Body of pancreas (tissue), 4 donors: ENCODE measurements around the gene WDR77. TPM values are rescaled to one million over a fixed set of nuclear protein-coding genes. Genes with fewer than 3 reads are reported as not detected.

Experiments
- ATAC-seq: fragments of 150-250 bp; one replicate; pipeline ENCODE4 v1.9.1; 2016
- DNase-seq, 4 donors: peaks; one replicate each; pipeline ENCODE4 v3.0.0-alpha.2; 2019
- H3K27ac ChIP-seq, 4 donors: fragments of 200-600 bp; sonication (generic); 1 replicate in 3 of 4; 2 replicates in 1 of 4; pipeline versions ENCODE4 v1.5.1 to v1.6.1; 2016 to 2019; ENCODE audit warnings: mild to moderate bottlenecking in 1 of 4, mixed read lengths in 1 of 4, moderate library complexity in 1 of 4
- H3K27me3 ChIP-seq, 2 donors: fragments of 200-600 bp; sonication (generic); one replicate each; pipeline ENCODE4 v1.6.0; 2016; ENCODE audit warnings: mild to moderate bottlenecking in 1 of 2
- H3K36me3 ChIP-seq, 2 donors: fragments of 200-600 bp; sonication (generic); replicated peaks in 1 of 2; 2 replicates each; pipeline ENCODE4 v1.5.1; 2016; ENCODE audit warnings: low read depth in 2 of 2; ENCODE audit not compliant: insufficient read depth in 1 of 2
- H3K4me1 ChIP-seq: fragments of 200-600 bp; sonication (generic); one replicate; pipeline ENCODE4 v1.6.0; 2016
- H3K4me3 ChIP-seq, 2 donors: fragments of 200-600 bp; sonication (generic); 1 replicate in 1 of 2; 2 replicates in 1 of 2; pipeline ENCODE4 v1.5.1; 2016 to 2019
- H3K9me3 ChIP-seq, 3 donors: fragments of 200-600 bp; sonication (generic); 1 replicate in 2 of 3; 2 replicates in 1 of 3; pipeline ENCODE4 v1.5.1; 2016
- POLR2A ChIP-seq, 3 donors: fragments of 450-650 bp; IDR thresholded peaks; one replicate each; pipeline ENCODE4 v1.6.1; 2016; ENCODE audit warnings: antibody characterized with exemption in 3 of 3, mild to moderate bottlenecking in 2 of 3
- WGBS, 2 donors: methylation state at CpG; one replicate each; pipeline ENCODE4 v1.1.5; 2017; 5-methylcytosine and 5-hydroxymethylcytosine counted together
- intact Hi-C: fragments of 100-400 bp; cut with DNase I; formaldehyde crosslinking; loops from one replicate; pipeline ENCODE4 v1.15.1; 2023
- total RNA-seq, 2 donors: library from RNA; depleted of rRNA; stranded (reverse); fragments of >200 nt; gene quantifications; one replicate each; pipeline ENCODE4 v1.1.0, GENCODE V29; 2016
- TF ChIP-seq, protein P1 (sequence below), 7 experiments: fragments of 450-650 bp in 4 of 7; fragments of 200-600 bp in 3 of 7; sonication (generic) in 3 of 7; IDR thresholded peaks; one replicate each; pipeline ENCODE4 v1.5.1; 2016 to 2019; ENCODE audit warnings: antibody characterized with exemption in 7 of 7

Gene WDR77
- total RNA-seq, 2 donors from 2014 or later, result 14.8 to 18.2 TPM

DNA sequence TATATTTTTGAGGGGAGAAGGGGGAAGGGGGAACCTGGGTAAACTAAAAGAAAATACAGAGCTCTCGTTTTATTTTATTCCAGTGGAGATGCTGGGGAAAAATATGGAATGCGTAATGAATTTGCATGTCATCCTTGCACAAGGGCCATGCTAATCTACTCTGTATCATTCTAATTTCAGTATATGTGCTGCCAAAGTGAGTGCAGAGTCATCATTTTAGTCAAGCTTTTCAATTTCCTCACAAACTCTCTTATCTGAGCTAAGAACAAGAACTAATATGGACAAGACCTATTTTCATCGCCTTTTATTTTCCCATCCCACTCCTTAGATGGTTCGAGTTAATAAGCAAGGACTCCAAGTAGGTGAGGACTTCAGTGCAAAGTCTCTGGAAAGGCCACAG, 41.2 kb upstream of the WDR77 start:
- intact Hi-C loops, result no loop called here
- H3K4me1 ChIP-seq, result no peaks in the 10 kb centered on the region
- TF ChIP-seq, protein P1, sequence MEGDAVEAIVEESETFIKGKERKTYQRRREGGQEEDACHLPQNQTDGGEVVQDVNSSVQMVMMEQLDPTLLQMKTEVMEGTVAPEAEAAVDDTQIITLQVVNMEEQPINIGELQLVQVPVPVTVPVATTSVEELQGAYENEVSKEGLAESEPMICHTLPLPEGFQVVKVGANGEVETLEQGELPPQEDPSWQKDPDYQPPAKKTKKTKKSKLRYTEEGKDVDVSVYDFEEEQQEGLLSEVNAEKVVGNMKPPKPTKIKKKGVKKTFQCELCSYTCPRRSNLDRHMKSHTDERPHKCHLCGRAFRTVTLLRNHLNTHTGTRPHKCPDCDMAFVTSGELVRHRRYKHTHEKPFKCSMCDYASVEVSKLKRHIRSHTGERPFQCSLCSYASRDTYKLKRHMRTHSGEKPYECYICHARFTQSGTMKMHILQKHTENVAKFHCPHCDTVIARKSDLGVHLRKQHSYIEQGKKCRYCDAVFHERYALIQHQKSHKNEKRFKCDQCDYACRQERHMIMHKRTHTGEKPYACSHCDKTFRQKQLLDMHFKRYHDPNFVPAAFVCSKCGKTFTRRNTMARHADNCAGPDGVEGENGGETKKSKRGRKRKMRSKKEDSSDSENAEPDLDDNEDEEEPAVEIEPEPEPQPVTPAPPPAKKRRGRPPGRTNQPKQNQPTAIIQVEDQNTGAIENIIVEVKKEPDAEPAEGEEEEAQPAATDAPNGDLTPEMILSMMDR (IDR thresholded peaks at IDR 0.05), result no peak
- no peak for TF ChIP-seq POLR2A (IDR thresholded peaks at IDR 0.05)
- H3K4me3 ChIP-seq, result no peak overlapping the region
- WGBS, 2 donors, result 70 to 78% methylated on average over 4 of the region's 4 CpGs
- H3K36me3 ChIP-seq, result no peaks in the 10 kb centered on the region
- DNase-seq (no peak), ATAC-seq (no peak)
- H3K9me3 ChIP-seq, result no peaks in the 10 kb centered on the region
- peak overlapping the region in 2 of 4 donors; percentile 4 to 65 for H3K27ac ChIP-seq
- no peaks in the 10 kb centered on the region for H3K27me3 ChIP-seq

DNA sequence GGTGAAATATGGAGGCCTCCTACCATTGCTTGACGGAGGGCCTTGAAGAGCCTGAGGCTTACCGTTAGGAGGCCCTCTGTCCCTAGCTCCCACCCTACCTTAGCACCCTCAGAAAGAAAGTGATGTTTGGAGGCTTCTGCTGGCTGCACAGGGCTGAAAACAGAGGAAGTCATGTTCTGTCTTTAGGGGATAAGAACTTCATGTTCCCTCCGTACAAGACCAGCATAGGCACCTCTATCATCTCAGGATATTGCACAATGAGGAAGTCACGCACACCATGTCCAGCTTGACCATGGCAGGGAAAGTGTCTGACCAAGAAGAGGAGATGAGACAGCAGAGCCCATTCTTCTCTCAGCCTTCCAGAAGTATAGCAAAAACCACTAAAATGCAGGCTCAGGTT, 40.5 kb upstream of the WDR77 start:
- Histone ChIP-seq H3K27me3 (no peaks in the 10 kb centered on the region), H3K9me3 (no peaks in the 10 kb centered on the region), H3K4me1 (no peaks in the 10 kb centered on the region), H3K36me3 (no peaks in the 10 kb centered on the region), H3K27ac (peak overlapping the region in 2 of 4 donors; percentile 33 to 72), H3K4me3 (no peak overlapping the region)
- intact Hi-C loops, result no loop called here
- ATAC-seq (no peak), DNase-seq (peak in 1 of 4 donors; percentile 76)
- TF ChIP-seq, protein P1 (IDR thresholded peaks at IDR 0.05), result no peak
- TF ChIP-seq POLR2A (IDR thresholded peaks at IDR 0.05), result peak in 1 of 3 donors; percentile 53
- 70 to 77% methylated on average over 3 to 4 of the region's 4 CpGs for WGBS, 2 donors

DNA sequence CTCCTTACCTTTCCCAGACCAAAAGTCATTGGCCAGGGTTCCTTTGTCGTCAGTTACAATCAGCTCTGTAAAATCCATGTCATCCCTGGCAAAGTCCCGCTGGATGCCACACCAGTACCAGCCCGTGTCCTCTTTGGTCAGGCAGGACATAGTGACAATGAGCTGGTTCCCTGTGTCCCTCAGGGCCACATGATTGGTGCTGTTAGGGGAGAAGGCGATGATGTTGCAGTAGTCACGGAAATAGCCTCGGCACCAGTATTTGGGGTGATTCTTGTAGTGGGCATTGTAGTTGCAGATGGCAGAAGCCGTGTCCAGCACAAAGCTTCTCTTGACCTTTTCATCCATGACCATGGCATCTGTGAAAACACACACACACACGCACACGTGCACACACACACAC, 39.6 kb upstream of the WDR77 start:
- intact Hi-C loops, result no loop called here
- H3K36me3 ChIP-seq, result no peaks in the 10 kb centered on the region
- no peaks in the 10 kb centered on the region for H3K9me3 ChIP-seq
- H3K4me3 ChIP-seq, result no peak overlapping the region
- DNase-seq, result no peak
- H3K4me1 ChIP-seq, result no peaks in the 10 kb centered on the region
- TF ChIP-seq POLR2A (IDR thresholded peaks at IDR 0.05), result no peak
- TF ChIP-seq, protein P1 (IDR thresholded peaks at IDR 0.05), result no peak
- WGBS, 2 donors, result 84 to 87% methylated on average over 9 of the region's 9 CpGs
- H3K27ac ChIP-seq, result peak overlapping the region in 1 of 4 donors; percentile 33
- no peak for ATAC-seq
- no peaks in the 10 kb centered on the region for H3K27me3 ChIP-seq

DNA sequence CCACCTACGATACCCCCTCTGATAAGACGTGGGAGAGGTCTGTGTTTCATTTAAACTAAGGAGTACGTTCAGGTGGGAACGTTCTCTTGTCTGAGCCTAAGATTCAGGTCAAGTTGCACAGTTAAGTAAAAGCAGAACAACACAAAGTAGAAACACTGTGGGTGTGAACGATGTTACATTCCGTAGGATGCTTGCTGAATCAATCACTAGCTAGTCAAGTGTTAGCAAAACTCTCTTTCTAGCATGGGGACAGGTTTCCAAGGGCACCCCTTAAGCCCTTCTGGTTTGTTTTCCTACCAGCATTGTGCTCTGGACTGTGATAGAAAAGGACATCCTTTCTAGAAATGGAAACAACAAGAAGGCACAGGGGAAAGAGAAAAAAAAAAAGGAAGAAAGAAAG, 38.1 kb upstream of the WDR77 start:
- DNase-seq (no peak), ATAC-seq (no peak)
- Histone ChIP-seq H3K27me3 (no peaks in the 10 kb centered on the region), H3K36me3 (no peaks in the 10 kb centered on the region), H3K4me1 (no peaks in the 10 kb centered on the region), H3K27ac (no peak overlapping the region), H3K4me3 (no peak overlapping the region), H3K9me3 (no peaks in the 10 kb centered on the region)
- WGBS, 2 donors, result 71 to 75% methylated on average over 6 of the region's 6 CpGs
- intact Hi-C loops, result no loop called here
- TF ChIP-seq, protein P1 (IDR thresholded peaks at IDR 0.05), result no peak
- TF ChIP-seq POLR2A (IDR thresholded peaks at IDR 0.05), result no peak

DNA sequence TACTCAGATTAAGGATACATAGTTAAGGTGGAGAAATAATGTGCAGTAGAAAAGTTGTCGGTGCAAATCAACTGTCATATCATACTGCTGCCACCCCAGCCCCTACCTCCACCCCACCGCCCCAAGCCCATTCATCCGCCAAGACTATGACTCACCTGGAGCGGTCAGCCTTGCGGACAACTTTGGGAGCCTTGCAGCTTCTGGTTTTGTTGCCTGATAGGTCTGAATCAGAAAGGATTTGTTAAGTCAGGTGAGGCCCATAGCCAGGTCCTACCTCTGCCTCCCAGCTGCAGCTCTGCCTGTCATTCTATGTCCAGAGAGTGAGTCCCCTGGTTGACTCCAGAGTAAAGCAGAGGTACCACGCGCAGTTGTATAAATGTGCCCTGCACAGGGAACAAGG, 37.4 kb upstream of the WDR77 start:
- Histone ChIP-seq H3K9me3 (no peaks in the 10 kb centered on the region), H3K27me3 (no peaks in the 10 kb centered on the region), H3K4me3 (no peak overlapping the region), H3K36me3 (no peaks in the 10 kb centered on the region), H3K27ac (no peak overlapping the region), H3K4me1 (no peaks in the 10 kb centered on the region)
- intact Hi-C loops, result no loop called here
- no peak for ATAC-seq
- WGBS, 2 donors, result 90 to 94% methylated on average over 6 to 7 of the region's 7 CpGs
- no peak for DNase-seq
- TF ChIP-seq POLR2A (IDR thresholded peaks at IDR 0.05), result no peak
- TF ChIP-seq, protein P1 (IDR thresholded peaks at IDR 0.05), result no peak
